Fibroblast of mammary gland (primary cell): ENCODE measurements around the gene KCNK3.

ENCODE experiments used
- DNase-seq: peaks from one replicate; pipeline ENCODE4 v3.0.0-alpha.2; 2010; ENCODE audit warnings: low read depth
- H3K4me3 ChIP-seq: 2 replicates; pipeline ENCODE4 v1.5.1; 2011; ENCODE audit warnings: low read depth, mild to moderate bottlenecking, low read length, moderate library complexity; ENCODE audit not compliant: control insufficient read depth
- TF ChIP-seq, protein P1 (sequence below): conservative IDR thresholded peaks from 2 replicates; pipeline ENCODE4 v1.5.1; 2011; ENCODE audit warnings: low read depth, low read length, inconsistent platforms; ENCODE audit not compliant: control insufficient read depth, insufficient read depth

KCNK3 gene

DNA sequence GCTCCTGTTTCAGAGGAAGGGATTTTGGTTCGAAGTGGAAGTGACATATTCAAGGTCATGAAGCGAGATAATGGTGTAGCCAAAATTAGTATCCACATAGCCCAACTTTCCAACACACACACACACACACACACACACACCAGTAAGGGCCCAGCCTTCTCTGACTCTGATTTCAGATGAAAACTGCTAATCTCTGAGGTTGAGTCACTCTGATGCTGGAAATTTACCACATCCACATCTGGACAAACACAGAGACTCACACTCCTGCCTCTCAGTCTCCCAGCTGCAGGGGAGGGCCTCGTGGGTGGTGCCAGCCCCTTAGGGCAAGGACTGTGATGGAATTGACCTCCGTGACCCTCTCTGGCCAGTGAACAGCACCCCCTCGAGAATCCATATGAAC, 42.6 kb downstream of the KCNK3 start:
- peak; percentile 96 for DNase-seq
- no peak overlapping the region for H3K4me3 ChIP-seq
- TF ChIP-seq, protein P1, sequence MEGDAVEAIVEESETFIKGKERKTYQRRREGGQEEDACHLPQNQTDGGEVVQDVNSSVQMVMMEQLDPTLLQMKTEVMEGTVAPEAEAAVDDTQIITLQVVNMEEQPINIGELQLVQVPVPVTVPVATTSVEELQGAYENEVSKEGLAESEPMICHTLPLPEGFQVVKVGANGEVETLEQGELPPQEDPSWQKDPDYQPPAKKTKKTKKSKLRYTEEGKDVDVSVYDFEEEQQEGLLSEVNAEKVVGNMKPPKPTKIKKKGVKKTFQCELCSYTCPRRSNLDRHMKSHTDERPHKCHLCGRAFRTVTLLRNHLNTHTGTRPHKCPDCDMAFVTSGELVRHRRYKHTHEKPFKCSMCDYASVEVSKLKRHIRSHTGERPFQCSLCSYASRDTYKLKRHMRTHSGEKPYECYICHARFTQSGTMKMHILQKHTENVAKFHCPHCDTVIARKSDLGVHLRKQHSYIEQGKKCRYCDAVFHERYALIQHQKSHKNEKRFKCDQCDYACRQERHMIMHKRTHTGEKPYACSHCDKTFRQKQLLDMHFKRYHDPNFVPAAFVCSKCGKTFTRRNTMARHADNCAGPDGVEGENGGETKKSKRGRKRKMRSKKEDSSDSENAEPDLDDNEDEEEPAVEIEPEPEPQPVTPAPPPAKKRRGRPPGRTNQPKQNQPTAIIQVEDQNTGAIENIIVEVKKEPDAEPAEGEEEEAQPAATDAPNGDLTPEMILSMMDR: no peak

DNA sequence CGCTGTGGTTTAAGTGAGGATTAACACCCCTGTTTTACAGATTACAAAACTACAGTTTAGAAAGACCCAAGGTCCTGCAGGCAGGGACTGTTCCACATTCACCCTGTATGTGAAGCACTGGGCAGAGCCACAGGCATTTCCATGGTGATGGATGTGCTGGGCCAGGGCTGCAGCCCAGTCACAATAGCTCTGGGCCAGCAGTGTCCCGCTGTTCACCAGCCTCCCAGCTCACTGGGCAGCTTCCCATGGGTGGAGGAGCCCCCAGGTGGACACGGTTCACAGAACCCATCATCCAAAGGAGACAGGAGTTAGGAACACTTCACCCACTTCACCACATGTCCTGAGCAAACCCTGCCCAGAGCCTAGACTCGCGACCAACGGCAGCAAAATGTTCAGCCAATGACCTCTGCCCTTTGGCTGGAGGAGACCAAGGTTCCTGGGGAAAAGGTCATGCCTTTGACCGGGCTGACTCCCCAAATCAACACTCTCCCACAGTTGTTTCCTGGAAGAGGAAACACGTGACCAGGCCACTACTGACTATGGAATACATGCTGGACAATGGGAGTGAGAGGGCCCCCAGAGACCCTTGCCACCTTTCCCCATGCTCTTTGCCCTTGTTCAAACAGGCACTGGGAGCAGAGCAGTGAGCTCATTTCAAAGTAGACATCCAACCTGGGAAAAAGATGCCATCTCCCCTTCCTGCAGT, 43.5 kb downstream of the KCNK3 start:
- TF ChIP-seq, protein P1: no peak
- H3K4me3 ChIP-seq: no peak overlapping the region
- DNase-seq: no peak

DNA sequence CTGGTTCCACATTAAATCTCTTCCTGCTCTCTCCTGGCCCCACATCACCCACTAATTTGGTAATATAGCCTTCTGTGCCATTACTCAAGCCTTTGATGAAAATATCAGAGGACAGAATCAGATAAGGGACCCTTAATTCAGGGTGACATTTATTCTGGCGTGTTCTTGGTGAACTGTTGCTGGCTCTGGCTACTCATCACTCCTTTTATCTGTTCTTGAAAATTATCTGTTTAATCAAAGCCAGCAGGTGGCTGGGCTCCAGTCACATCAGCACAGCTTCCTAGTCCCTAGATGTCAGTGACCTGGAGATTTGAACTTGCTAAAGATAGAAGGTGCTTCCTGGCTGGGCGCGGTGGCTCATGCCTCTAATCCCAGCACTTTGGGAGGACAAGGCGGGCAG, 44.7 kb downstream of the KCNK3 start:
- TF ChIP-seq, protein P1: no peak
- no peak overlapping the region for H3K4me3 ChIP-seq
- no peak for DNase-seq

DNA sequence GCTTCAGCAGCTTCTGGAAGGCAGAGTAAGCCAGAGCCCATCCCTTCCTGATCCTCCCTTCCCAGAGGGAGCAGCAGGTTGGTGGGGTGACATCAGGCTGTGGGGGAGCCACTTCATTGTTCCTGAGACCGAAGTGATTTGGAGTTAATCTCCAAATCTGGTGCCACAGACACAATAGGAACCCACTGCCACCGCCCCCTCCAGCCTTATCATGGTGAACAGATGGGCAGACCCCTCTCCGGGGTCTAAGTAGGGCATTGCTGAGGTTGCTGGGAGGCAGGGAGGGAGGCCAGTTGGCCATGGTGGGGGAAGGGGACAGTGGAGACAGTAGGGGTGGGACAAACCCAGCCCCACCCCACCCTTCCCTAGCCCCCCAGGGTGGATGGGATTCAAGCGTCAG, 46.0 kb downstream of the KCNK3 start:
- TF ChIP-seq, protein P1: no peak
- H3K4me3 ChIP-seq: no peak overlapping the region
- DNase-seq: no peak

DNA sequence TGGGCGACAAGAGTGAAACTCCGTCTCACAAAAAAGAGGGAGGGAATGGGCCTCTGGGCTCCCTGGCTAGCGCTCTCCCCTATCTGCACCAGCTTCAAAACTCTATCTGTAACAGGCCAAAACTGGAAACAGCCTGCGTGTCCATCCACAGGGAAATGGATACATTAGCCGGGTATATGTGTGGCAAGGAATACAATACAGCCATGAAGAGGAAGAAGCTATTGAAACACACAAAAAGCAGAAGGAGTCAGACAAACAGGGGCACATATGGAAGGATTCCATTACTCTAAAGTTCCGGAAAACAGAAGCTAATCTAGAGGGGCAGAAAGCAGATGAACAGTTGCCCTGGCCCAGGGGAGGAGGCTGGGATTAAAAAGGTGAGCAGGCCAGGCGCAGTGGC, 47.0 kb downstream of the KCNK3 start:
- no peak for DNase-seq
- TF ChIP-seq, protein P1: no peak

DNA sequence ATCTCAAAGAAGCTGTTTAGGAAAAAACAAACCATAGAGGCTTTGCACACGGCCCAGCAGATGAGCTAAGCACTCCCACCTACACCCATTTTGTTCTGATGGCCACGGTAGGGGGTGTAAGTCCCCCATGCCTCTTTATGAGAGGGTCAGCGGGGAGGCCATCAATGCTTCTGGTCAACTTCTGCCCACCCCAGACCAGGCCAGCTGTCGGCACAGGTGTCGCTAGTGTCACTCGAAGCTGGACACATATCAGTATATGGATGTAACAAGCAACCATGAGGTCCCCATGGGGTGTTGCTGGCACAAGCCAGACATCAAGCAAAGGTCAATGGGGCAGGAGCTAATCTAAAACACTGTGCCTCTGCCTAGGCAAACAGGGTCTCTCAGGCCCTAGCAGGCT, 47.8 kb downstream of the KCNK3 start:
- TF ChIP-seq, protein P1: no peak
- no peak for DNase-seq
- no peak overlapping the region for H3K4me3 ChIP-seq

More for the DNA sequence above, 47.0 kb downstream of the KCNK3 start:
- no peak overlapping the region for H3K4me3 ChIP-seq
